WTC11 (cell line): ENCODE data around the gene CDKN2B. TPM values are rescaled to one million over a fixed set of nuclear protein-coding genes. Genes with fewer than 3 reads are reported as not detected.

Source experiments
- ATAC-seq: fragments of 200-7000 bp; cut with Tn5 transposase; 2 replicates; pipeline ENCODE4 v1.10.0; 2021; ENCODE audit warnings: mild to moderate bottlenecking, moderate library complexity
- CTCF ChIA-PET: fragments of 300-600 bp; sonication (Branson Sonifier 250); formaldehyde crosslinking; loops from one replicate; lab custom pipeline; 2021; ENCODE audit warnings: antibody characterized with exemption; lab: Charles Lee
- POLR2A ChIA-PET: fragments of 350-600 bp; sonication (Branson Sonifier 250); formaldehyde crosslinking; loops from one replicate; lab custom pipeline; 2021; ENCODE audit warnings: antibody characterized with exemption; lab: Charles Lee
- DNase-seq: peaks from one replicate; pipeline ENCODE4 v3.0.0; 2021; ENCODE audit warnings: low spot score
- H3K27ac Mint-ChIP-seq: 2 replicates; pipeline ENCODE4 v1.8.0; 2021; ENCODE audit warnings: mixed read lengths
- H3K27me3 Mint-ChIP-seq: 2 replicates; pipeline ENCODE4 v1.8.0; 2021; ENCODE audit warnings: low read depth, mild to moderate bottlenecking, moderate library complexity, mixed read lengths
- H3K36me3 Mint-ChIP-seq: 2 replicates; pipeline ENCODE4 v1.8.0; 2021; ENCODE audit warnings: mixed read lengths
- H3K4me1 Mint-ChIP-seq: 2 replicates; pipeline ENCODE4 v1.8.0; 2022; ENCODE audit warnings: mixed read lengths
- H3K4me3 Mint-ChIP-seq: 2 replicates; pipeline ENCODE4 v1.8.0; 2021; ENCODE audit warnings: mild to moderate bottlenecking, moderate library complexity, mixed read lengths
- H3K9me3 Mint-ChIP-seq: 2 replicates; pipeline ENCODE4 v1.8.0; 2021; ENCODE audit warnings: mixed read lengths
- ATF2 ChIP-seq: sonication (generic); formaldehyde crosslinking; IDR thresholded peaks from 2 replicates; pipeline ENCODE4 v1.8.1; 2022; ENCODE audit warnings: low read depth, missing genetic modification reagents, borderline replicate concordance
- CREB1 ChIP-seq: sonication (generic); formaldehyde crosslinking; IDR thresholded peaks from 2 replicates; pipeline ENCODE4 v1.8.0; 2023; ENCODE audit warnings: mild to moderate bottlenecking, missing genetic modification reagents
- E2F5 ChIP-seq: sonication (generic); formaldehyde crosslinking; IDR thresholded peaks from 2 replicates; pipeline ENCODE4 v1.8.1; 2022; ENCODE audit warnings: mild to moderate bottlenecking, moderate library complexity, missing genetic modification reagents
- EMX1 ChIP-seq: fragments of 250-450 bp; sonication (Bioruptor Pico); IDR thresholded peaks from 2 replicates; pipeline ENCODE4 v1.8.0; 2021; ENCODE audit warnings: mild to moderate bottlenecking
- ESRRA ChIP-seq: sonication (generic); formaldehyde crosslinking; IDR thresholded peaks from 2 replicates; pipeline ENCODE4 v1.8.1; 2022; ENCODE audit warnings: mild to moderate bottlenecking, missing genetic modification reagents, borderline replicate concordance
- GRHL2 ChIP-seq: fragments of 250-450 bp; sonication (Bioruptor Pico); IDR thresholded peaks from 2 replicates; pipeline ENCODE4 v1.8.0; 2022; ENCODE audit warnings: mild to moderate bottlenecking, moderate library complexity; ENCODE audit not compliant: insufficient replicate concordance, severe bottlenecking
- GTF2I ChIP-seq: fragments of 250-450 bp; sonication (Bioruptor Pico); conservative IDR thresholded peaks from 2 replicates; pipeline ENCODE4 v1.4.0; 2021; ENCODE audit warnings: mild to moderate bottlenecking
- JAZF1 ChIP-seq: fragments of 250-450 bp; sonication (Bioruptor Pico); IDR thresholded peaks from 2 replicates; pipeline ENCODE4 v1.9.0; 2021; ENCODE audit warnings: moderate library complexity, mild to moderate bottlenecking, inconsistent platforms
- JUN ChIP-seq: sonication (generic); formaldehyde crosslinking; IDR thresholded peaks from 2 replicates; pipeline ENCODE4 v1.8.0; 2023; ENCODE audit warnings: mild to moderate bottlenecking, missing genetic modification reagents
- KAT7 ChIP-seq: sonication (generic); formaldehyde crosslinking; IDR thresholded peaks from 2 replicates; pipeline ENCODE4 v1.8.1; 2023; ENCODE audit warnings: missing genetic modification reagents, mild to moderate bottlenecking, borderline replicate concordance
- NFATC4 ChIP-seq: fragments of 250-450 bp; sonication (Bioruptor Pico); IDR thresholded peaks from 2 replicates; pipeline ENCODE4 v1.9.0; 2021; ENCODE audit warnings: mild to moderate bottlenecking
- NFE2L1 ChIP-seq: sonication (generic); formaldehyde crosslinking; IDR thresholded peaks from 2 replicates; pipeline ENCODE4 v1.8.1; 2023; ENCODE audit warnings: missing genetic modification reagents
- NFYB ChIP-seq: sonication (generic); formaldehyde crosslinking; conservative IDR thresholded peaks from 2 replicates; pipeline ENCODE4 v1.8.0; 2022; ENCODE audit warnings: low read depth, missing genetic modification reagents
- OVOL2 ChIP-seq: fragments of 250-450 bp; sonication (Bioruptor Pico); IDR thresholded peaks from 2 replicates; pipeline ENCODE4 v1.9.0; 2021; ENCODE audit warnings: mild to moderate bottlenecking, borderline replicate concordance
- SMAD3 ChIP-seq: sonication (generic); formaldehyde crosslinking; IDR thresholded peaks from 2 replicates; pipeline ENCODE4 v1.8.0; 2022; ENCODE audit warnings: missing genetic modification reagents, mild to moderate bottlenecking, borderline replicate concordance
- SOX15 ChIP-seq: fragments of 250-450 bp; sonication (Bioruptor Pico); IDR thresholded peaks from 2 replicates; pipeline ENCODE4 v1.9.0; 2021; ENCODE audit warnings: mild to moderate bottlenecking
- SP1 ChIP-seq: sonication (generic); formaldehyde crosslinking; conservative IDR thresholded peaks from 2 replicates; pipeline ENCODE4 v1.8.1; 2022; ENCODE audit warnings: missing genetic modification reagents
- USF1 ChIP-seq: sonication (generic); formaldehyde crosslinking; IDR thresholded peaks from 2 replicates; pipeline ENCODE4 v1.8.0; 2022; ENCODE audit warnings: mild to moderate bottlenecking, missing genetic modification reagents
- ZNF121 ChIP-seq: sonication (generic); formaldehyde crosslinking; IDR thresholded peaks from 2 replicates; pipeline ENCODE4 v1.8.0; 2023; ENCODE audit warnings: missing genetic modification reagents
- ZNF138 ChIP-seq: sonication (generic); formaldehyde crosslinking; conservative IDR thresholded peaks from 2 replicates; pipeline ENCODE4 v1.8.1; 2022; ENCODE audit warnings: mild to moderate bottlenecking, moderate library complexity, missing genetic modification reagents
- total RNA-seq: library from RNA; stranded (reverse); gene quantifications from 3 replicates; pipeline ENCODE4 v1.2.3, GENCODE V29; 2021
- TF ChIP-seq, protein P1 (sequence below): fragments of 250-450 bp; sonication (Bioruptor Pico); IDR thresholded peaks from 2 replicates; pipeline ENCODE4 v1.9.0; 2021; ENCODE audit warnings: mild to moderate bottlenecking
- TF ChIP-seq, protein P2 (sequence below): sonication (generic); formaldehyde crosslinking; IDR thresholded peaks from 2 replicates; pipeline ENCODE4 v1.8.1; 2023; ENCODE audit warnings: mild to moderate bottlenecking, missing genetic modification reagents, moderate library complexity
- TF ChIP-seq, protein P3 (sequence below): fragments of 200-600 bp; IDR thresholded peaks from 2 replicates; pipeline ENCODE4 v1.8.0; 2022; ENCODE audit warnings: antibody characterized with exemption
- TF ChIP-seq, protein P4 (sequence below): sonication (generic); formaldehyde crosslinking; IDR thresholded peaks from 2 replicates; pipeline ENCODE4 v1.8.0; 2022; ENCODE audit warnings: mild to moderate bottlenecking, missing genetic modification reagents

The CDKN2B gene
- total RNA-seq, 1 experiment from 2014 or later = 0.13 TPM

- TF ChIP-seq ZNF138 = no peak
- TF ChIP-seq, protein P1, sequence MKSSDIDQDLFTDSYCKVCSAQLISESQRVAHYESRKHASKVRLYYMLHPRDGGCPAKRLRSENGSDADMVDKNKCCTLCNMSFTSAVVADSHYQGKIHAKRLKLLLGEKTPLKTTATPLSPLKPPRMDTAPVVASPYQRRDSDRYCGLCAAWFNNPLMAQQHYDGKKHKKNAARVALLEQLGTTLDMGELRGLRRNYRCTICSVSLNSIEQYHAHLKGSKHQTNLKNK (CRISPR knock-in tag) = no peak
- TF ChIP-seq OVOL2 (CRISPR knock-in tag) = no peak
- TF ChIP-seq CREB1 (CRISPR knock-in tag) = no peak
- TF ChIP-seq KAT7 (CRISPR knock-in tag) = no peak
- no peak for TF ChIP-seq GTF2I (CRISPR knock-in tag)
- TF ChIP-seq NFYB (CRISPR knock-in tag) = no peak
- TF ChIP-seq NFE2L1 (CRISPR knock-in tag) = no peak
- TF ChIP-seq GRHL2 (CRISPR knock-in tag) = no peak
- no peak for TF ChIP-seq E2F5
- TF ChIP-seq USF1 (CRISPR knock-in tag) = no peak
- TF ChIP-seq JAZF1 (CRISPR knock-in tag) = no peak
- TF ChIP-seq ZNF121 (CRISPR knock-in tag) = no peak
- TF ChIP-seq, all 79 proteins: peak for 0
Measured at GRCh38 chr9:21967702-21968101, 41.4 kb downstream of the CDKN2B start (continued).

DNA sequence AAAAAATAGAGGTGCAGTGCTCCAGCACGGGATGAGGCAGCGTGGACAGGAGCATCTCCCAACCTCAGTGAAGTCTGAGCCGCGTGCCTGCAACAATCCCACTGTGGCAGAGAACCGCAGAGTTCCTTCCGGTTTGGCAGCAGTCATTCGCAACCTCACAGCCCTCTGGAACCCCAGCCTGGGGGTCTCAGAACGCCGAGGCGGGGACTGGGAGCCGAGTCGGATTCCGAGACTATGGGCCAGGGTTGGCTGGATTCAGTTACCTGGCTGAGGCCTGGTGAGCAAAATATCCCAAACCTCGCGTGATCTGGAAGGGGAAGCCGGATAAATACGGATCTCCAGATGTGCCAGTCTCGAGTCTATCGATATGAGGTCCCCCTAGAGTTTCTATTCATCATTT lies 41.9 kb downstream of the CDKN2B start:
- Mint-ChIP-seq H3K36me3 (no peaks in the 10 kb centered on the region), H3K27me3 (peaks cover 100% of the 10 kb centered on the region), H3K4me1 (peaks cover 60% of the 10 kb centered on the region), H3K27ac (no peak overlapping the region), H3K4me3 (peak overlapping the region; percentile 19; the same call in 1 of the 2 replicates), H3K9me3 (no peaks in the 10 kb centered on the region)
- CTCF ChIA-PET = interaction anchor here (4.8 kb wide), 1 partner anchor 41 kb away, joined by 60 read pairs; the partner anchor contains the start of gene CDKN2B
- DNase-seq (peak; percentile 39), ATAC-seq (no peak)
- POLR2A ChIA-PET = no interaction called here
- TF ChIP-seq ESRRA (CRISPR knock-in tag) = no peak
- TF ChIP-seq SOX15 (CRISPR knock-in tag) = no peak
- TF ChIP-seq, protein P2, sequence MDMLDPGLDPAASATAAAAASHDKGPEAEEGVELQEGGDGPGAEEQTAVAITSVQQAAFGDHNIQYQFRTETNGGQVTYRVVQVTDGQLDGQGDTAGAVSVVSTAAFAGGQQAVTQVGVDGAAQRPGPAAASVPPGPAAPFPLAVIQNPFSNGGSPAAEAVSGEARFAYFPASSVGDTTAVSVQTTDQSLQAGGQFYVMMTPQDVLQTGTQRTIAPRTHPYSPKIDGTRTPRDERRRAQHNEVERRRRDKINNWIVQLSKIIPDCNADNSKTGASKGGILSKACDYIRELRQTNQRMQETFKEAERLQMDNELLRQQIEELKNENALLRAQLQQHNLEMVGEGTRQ = no peak
- TF ChIP-seq SMAD3 (CRISPR knock-in tag) = no peak
- no peak for TF ChIP-seq NFATC4 (CRISPR knock-in tag)
- no peak for TF ChIP-seq EMX1 (CRISPR knock-in tag)
- TF ChIP-seq ATF2 (CRISPR knock-in tag) = no peak
- TF ChIP-seq, protein P3, sequence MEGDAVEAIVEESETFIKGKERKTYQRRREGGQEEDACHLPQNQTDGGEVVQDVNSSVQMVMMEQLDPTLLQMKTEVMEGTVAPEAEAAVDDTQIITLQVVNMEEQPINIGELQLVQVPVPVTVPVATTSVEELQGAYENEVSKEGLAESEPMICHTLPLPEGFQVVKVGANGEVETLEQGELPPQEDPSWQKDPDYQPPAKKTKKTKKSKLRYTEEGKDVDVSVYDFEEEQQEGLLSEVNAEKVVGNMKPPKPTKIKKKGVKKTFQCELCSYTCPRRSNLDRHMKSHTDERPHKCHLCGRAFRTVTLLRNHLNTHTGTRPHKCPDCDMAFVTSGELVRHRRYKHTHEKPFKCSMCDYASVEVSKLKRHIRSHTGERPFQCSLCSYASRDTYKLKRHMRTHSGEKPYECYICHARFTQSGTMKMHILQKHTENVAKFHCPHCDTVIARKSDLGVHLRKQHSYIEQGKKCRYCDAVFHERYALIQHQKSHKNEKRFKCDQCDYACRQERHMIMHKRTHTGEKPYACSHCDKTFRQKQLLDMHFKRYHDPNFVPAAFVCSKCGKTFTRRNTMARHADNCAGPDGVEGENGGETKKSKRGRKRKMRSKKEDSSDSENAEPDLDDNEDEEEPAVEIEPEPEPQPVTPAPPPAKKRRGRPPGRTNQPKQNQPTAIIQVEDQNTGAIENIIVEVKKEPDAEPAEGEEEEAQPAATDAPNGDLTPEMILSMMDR = no peak
- TF ChIP-seq, protein P1 (CRISPR knock-in tag) = no peak
- TF ChIP-seq JUN (CRISPR knock-in tag) = no peak
- no peak for TF ChIP-seq SP1 (CRISPR knock-in tag)
- TF ChIP-seq, protein P4, sequence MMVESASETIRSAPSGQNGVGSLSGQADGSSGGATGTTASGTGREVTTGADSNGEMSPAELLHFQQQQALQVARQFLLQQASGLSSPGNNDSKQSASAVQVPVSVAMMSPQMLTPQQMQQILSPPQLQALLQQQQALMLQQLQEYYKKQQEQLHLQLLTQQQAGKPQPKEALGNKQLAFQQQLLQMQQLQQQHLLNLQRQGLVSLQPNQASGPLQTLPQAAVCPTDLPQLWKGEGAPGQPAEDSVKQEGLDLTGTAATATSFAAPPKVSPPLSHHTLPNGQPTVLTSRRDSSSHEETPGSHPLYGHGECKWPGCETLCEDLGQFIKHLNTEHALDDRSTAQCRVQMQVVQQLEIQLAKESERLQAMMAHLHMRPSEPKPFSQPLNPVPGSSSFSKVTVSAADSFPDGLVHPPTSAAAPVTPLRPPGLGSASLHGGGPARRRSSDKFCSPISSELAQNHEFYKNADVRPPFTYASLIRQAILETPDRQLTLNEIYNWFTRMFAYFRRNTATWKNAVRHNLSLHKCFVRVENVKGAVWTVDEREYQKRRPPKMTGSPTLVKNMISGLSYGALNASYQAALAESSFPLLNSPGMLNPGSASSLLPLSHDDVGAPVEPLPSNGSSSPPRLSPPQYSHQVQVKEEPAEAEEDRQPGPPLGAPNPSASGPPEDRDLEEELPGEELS (CRISPR knock-in tag) = no peak
